Astrocyte of the spinal cord (primary cell): ENCODE results near the gene MORF4L1.

Experiments
- DNase-seq: peaks from one replicate; pipeline ENCODE4 v3.0.0; 2011; ENCODE audit warnings: low read depth, low spot score
- H3K4me3 ChIP-seq: 2 replicates; pipeline ENCODE4 v1.5.1; 2011; ENCODE audit warnings: low read depth, mild to moderate bottlenecking, low read length, moderate library complexity
- in situ Hi-C: cut with HindIII; loops from 2 replicates; pipeline ENCODE4 v1.10.0; 2017; ENCODE audit warnings: low sequenced_read_pairs
- TF ChIP-seq, protein P1 (sequence below): IDR thresholded peaks from 2 replicates; pipeline ENCODE4 v1.5.1; 2012; ENCODE audit warnings: low read depth, mild to moderate bottlenecking, low read length, inconsistent platforms

Gene MORF4L1, protein sequence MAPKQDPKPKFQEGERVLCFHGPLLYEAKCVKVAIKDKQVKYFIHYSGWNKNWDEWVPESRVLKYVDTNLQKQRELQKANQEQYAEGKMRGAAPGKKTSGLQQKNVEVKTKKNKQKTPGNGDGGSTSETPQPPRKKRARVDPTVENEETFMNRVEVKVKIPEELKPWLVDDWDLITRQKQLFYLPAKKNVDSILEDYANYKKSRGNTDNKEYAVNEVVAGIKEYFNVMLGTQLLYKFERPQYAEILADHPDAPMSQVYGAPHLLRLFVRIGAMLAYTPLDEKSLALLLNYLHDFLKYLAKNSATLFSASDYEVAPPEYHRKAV

DNA sequence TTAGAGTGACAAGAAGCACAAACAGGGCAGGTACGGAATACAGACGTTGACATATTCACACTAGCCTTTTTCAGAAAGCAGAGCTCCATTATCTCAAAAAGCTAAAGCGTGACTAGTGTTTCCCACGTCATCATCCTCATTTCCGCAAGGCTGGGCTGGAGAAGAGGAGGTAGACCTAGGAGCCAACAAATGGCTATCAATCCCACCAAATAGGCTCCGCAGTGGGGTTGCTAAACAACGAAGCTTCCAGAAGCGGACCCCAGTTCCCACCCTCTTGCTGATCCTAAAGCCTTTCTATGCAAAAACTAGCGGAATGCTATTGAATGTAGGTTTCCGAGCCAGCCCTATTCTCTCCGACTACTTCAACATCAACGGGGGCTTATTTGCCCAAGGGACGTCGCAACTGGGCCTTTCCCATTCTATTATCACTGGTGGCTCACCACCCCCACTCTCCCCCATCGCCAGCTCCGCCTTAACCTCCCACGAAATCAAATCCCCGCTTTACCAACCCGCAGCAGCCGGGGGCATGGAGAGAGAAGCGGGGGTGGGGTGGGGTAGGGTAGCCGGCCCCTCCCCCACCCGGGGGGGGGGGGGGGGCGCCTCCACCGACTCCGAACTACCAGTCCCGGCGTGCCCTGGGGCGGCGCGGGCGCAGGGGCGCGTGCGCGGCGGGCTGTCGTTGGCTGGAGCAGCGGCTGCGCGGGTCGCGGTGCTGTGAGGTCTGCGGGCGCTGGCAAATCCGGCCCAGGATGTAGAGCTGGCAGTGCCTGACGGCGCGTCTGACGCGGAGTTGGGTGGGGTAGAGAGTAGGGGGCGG lies at the start of gene MORF4L1:
Gene MORF4L1 (plus strand): TSS at position 736 of the 817 bp plus-strand sequence. CDS start 128 bp downstream, outside the sequence.
- in situ Hi-C loops, result no loop called here
- DNase-seq, result peak; percentile 97
- H3K4me3 ChIP-seq, result peak within 1 kb of the TSS; percentile 97
- TF ChIP-seq, protein P1, sequence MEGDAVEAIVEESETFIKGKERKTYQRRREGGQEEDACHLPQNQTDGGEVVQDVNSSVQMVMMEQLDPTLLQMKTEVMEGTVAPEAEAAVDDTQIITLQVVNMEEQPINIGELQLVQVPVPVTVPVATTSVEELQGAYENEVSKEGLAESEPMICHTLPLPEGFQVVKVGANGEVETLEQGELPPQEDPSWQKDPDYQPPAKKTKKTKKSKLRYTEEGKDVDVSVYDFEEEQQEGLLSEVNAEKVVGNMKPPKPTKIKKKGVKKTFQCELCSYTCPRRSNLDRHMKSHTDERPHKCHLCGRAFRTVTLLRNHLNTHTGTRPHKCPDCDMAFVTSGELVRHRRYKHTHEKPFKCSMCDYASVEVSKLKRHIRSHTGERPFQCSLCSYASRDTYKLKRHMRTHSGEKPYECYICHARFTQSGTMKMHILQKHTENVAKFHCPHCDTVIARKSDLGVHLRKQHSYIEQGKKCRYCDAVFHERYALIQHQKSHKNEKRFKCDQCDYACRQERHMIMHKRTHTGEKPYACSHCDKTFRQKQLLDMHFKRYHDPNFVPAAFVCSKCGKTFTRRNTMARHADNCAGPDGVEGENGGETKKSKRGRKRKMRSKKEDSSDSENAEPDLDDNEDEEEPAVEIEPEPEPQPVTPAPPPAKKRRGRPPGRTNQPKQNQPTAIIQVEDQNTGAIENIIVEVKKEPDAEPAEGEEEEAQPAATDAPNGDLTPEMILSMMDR, result no peak

DNA sequence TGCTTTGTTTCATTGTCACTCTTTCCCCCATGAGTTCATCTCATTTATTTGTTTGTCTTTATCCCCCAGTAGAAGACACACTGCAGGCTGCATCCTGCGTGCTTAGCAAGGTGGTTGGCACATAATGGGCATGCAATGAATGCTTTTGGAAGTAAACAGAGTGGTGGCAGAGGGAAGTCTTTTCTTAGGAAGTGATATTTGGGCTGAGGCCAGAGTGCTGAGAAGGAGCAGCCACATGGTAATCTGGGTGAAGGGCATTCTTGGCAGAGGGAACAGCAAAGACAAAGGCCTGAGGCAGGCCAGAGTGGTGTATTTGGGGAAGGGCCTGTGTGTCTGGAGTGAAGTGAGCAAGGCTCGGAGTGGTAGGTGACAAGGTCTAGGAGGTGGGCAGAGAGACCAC lies 43.8 kb upstream of the MORF4L1 start:
- no peak for DNase-seq
- TF ChIP-seq, protein P1, result no peak
- H3K4me3 ChIP-seq, result no peak overlapping the region
- in situ Hi-C loops, result no loop called here

DNA sequence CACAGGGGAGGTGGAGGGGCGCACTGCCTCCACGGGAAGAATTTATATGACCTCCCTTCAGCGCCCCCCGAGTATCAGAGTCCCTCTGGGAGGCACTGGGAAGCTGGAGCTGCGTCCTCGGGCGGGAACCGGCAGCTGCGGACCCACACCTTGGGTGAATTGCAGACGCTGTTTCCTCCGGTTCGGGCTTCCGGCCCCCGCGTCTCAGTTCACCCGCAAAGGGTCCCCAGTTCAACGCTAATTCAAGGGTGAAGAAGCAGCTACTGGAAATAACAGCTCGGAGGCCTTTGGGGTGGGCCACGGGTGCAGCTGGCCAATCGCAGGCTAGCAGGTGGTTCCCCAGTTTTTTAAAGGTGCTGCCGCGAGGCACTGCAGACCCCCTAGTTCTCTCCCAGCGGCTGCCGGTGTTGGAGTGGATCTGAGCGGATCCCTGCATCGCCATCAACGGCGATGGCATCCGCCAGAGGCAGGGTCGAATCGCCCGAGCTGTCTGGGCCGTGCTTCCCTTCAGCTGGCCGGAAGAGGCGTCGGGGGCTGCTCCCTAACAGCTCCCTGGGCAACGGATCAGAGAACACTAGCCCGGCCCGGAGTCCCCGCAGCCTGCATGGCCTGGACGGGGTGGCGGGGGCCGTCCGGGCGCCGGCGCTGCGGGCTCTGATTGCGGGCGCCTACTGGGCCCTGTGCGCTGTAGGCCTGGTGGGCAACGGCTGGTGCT lies 42.0 kb upstream of the MORF4L1 start:
- H3K4me3 ChIP-seq, result no peak overlapping the region
- no peak for DNase-seq

DNA sequence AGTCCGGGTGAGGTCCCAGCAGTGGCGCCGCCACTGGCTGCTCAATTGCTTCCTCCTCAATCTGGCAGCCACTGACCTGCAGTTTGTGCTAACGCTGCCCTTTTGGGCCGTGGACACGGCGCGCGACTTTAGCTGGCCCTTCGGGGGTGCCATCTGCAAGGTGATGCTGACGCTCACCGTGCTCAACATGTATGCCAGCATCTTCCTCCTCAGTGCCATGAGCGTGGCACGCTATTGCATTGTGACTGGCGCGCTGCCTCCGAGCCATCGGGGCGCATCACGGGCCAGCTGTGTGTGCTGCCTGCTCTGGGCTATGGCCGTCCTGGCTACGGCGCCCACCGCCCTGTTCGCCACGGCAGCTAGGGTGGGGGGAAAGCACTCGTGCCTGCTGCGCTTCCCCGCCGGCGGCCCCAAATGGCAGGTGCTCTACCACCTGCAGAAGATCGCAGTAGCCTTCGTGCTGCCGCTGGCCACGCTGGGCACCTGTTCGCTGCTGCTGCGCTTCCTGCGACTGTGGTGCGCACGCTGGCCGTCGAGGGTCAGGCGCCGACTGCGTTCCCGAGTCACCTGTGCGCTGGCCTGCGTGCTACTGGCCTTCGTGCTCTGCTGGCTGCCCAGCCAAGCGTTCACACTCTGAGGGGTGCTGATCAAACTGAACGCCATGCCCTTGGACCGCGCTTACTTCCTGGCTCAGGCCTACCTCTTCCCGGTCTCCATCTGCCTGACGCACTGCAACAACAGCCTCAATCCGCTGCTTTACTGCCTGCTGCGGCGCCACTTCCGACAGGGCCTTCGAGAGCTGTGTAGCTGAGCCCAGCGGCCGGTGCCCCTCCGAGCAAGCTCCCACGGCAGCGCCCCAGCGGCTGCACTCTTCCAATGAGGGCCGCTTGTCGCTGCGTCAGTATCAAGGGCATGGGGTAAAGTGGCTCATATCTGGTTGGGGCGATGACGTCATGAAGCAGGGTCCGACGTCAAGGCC lies 41.2 kb upstream of the MORF4L1 start:
- in situ Hi-C loops, result no loop called here
- no peak for DNase-seq
- no peak overlapping the region for H3K4me3 ChIP-seq
- TF ChIP-seq, protein P1, result no peak

More for the DNA sequence above, 42.0 kb upstream of the MORF4L1 start:
- TF ChIP-seq, protein P1, result no peak
- in situ Hi-C loops, result no loop called here

DNA sequence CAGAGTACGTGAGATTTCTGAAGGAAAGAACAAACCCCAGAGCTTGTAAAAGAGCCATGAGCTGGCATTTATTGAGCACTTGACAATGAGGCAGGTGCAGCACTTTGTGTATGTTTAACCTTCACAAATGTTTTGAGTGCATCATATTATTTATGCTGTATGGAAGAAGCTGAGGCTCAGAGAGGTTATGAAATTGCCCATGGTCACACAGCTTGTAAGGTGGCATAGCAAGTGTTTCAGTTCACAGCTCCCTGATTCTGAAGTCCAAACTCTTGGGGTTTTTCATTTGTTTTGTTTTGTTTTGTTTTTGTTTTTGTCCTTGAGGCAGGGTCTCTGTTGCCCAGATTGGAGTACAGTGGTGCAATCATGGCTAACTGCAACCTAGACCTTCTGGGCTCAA lies 36.4 kb upstream of the MORF4L1 start:
- no peak overlapping the region for H3K4me3 ChIP-seq
- in situ Hi-C loops, result no loop called here
- DNase-seq, result no peak
- TF ChIP-seq, protein P1, result no peak
